Keratinocyte (primary cell): ENCODE results near the gene TNNT3. TPM values are rescaled to one million over a fixed set of nuclear protein-coding genes. Genes with fewer than 3 reads are reported as not detected.

ENCODE experiments used
- DNase-seq: peaks from one replicate; pipeline ENCODE4 v3.0.0-alpha.2; 2011; ENCODE audit warnings: low read depth, missing footprints, low spot score
- FAIRE-seq: peaks from 2 replicates; lab custom pipeline; 2011; peaks lifted over from hg19 to GRCh38; lab: Jason Lieb, UNC
- H2AFZ ChIP-seq: 2 replicates; pipeline ENCODE4 v1.6.0; 2012; ENCODE audit warnings: low read length, control low read depth, inconsistent platforms; ENCODE audit not compliant: control insufficient read depth
- H3K27ac ChIP-seq: 2 replicates; pipeline ENCODE4 v1.5.1; 2011; ENCODE audit warnings: low read length; ENCODE audit not compliant: control insufficient read depth, insufficient read depth
- H3K27me3 ChIP-seq: 3 replicates; pipeline ENCODE4 v1.6.0; 2011; ENCODE audit warnings: low read length; ENCODE audit not compliant: control insufficient read depth, insufficient read depth; ENCODE audit errors: extremely low read depth
- H3K36me3 ChIP-seq, 2 experiments: 2 replicates in 1 of 2; 3 replicates in 1 of 2; pipeline ENCODE4 v1.5.1; 2011; ENCODE audit warnings: low read length in 2 of 2, mild to moderate bottlenecking in 1 of 2; ENCODE audit not compliant: control insufficient read depth in 2 of 2, insufficient read depth in 2 of 2; ENCODE audit errors: extremely low read depth in 1 of 2
- H3K4me1 ChIP-seq: 3 replicates; pipeline ENCODE4 v1.5.1; 2011; ENCODE audit warnings: low read length; ENCODE audit not compliant: control insufficient read depth, insufficient read depth; ENCODE audit errors: extremely low read depth
- H3K4me2 ChIP-seq: 3 replicates; pipeline ENCODE4 v1.6.0; 2011; ENCODE audit warnings: low read depth, low read length; ENCODE audit not compliant: control insufficient read depth, insufficient read depth; ENCODE audit errors: extremely low read depth
- H3K4me3 ChIP-seq, 3 experiments: fragments of 200-600 bp in 1 of 3; sonication (generic) in 1 of 3; 2 replicates in 2 of 3; 3 replicates in 1 of 3; pipeline ENCODE4 v1.5.1; 2011 to 2016; ENCODE audit warnings: low read length in 3 of 3, mild to moderate bottlenecking in 3 of 3, control low read depth in 2 of 3, inconsistent platforms in 1 of 3, low read depth in 1 of 3, mixed read lengths in 1 of 3, mixed run types in 1 of 3, moderate library complexity in 1 of 3; ENCODE audit not compliant: control insufficient read depth in 2 of 3, insufficient read depth in 2 of 3; ENCODE audit errors: extremely low read depth in 1 of 3
- H3K79me2 ChIP-seq: 2 replicates; pipeline ENCODE4 v1.6.0; 2012; ENCODE audit warnings: low read length; ENCODE audit not compliant: control insufficient read depth, insufficient read depth
- H3K9ac ChIP-seq: 3 replicates; pipeline ENCODE4 v1.6.0; 2011; ENCODE audit warnings: low read length; ENCODE audit not compliant: control insufficient read depth, insufficient read depth; ENCODE audit errors: extremely low read depth
- H3K9me1 ChIP-seq: 3 replicates; pipeline ENCODE4 v1.6.0; 2011; ENCODE audit warnings: low read length; ENCODE audit not compliant: control insufficient read depth, insufficient read depth; ENCODE audit errors: extremely low read depth
- H3K9me3 ChIP-seq: 2 replicates; pipeline ENCODE4 v1.5.1; 2012; ENCODE audit warnings: low read depth, low read length; ENCODE audit not compliant: control insufficient read depth
- H4K20me1 ChIP-seq: 3 replicates; pipeline ENCODE4 v1.6.0; 2011; ENCODE audit warnings: low read length; ENCODE audit not compliant: control insufficient read depth, insufficient read depth; ENCODE audit errors: extremely low read depth
- CTCF ChIP-seq, 3 experiments: IDR thresholded peaks in 1 of 3; conservative IDR thresholded peaks in 1 of 3; optimal IDR thresholded peaks in 1 of 3; 2 replicates in 2 of 3; 3 replicates in 1 of 3; pipeline versions ENCODE3 to v1.5.1; 2011; ENCODE audit warnings: low read length in 3 of 3, mild to moderate bottlenecking in 3 of 3, moderate library complexity in 2 of 3, control low read depth in 1 of 3, inconsistent platforms in 1 of 3; ENCODE audit not compliant: insufficient read depth in 2 of 3; ENCODE audit errors: extremely low read depth in 1 of 3
- EZH2 ChIP-seq: IDR thresholded peaks from one replicate; pipeline ENCODE4 v1.6.1; 2012; ENCODE audit warnings: inconsistent platforms, mild to moderate bottlenecking, low read length, moderate library complexity
- dilution Hi-C: fragments of 300-500 bp; cut with MboI; formaldehyde crosslinking; loops from one replicate; pipeline ENCODE4 v1.7.0; 2020; ENCODE audit warnings: low sequenced_read_pairs; ENCODE audit not compliant: extremely low pct_ligation_motif_present
- polyA plus RNA-seq, 5 experiments: library from polyadenylated mRNA; depleted of rRNA in 3 of 5; stranded (reverse) in 3 of 5; stranded (forward) in 1 of 5; unstranded in 1 of 5; fragments of >200 nt; gene quantifications; 1 replicate in 1 of 5; 2 replicates in 3 of 5; 3 replicates in 1 of 5; pipeline versions ENCODE4 v1.2.1 to v1.2.3, GENCODE V29; 2011 to 2012; ENCODE audit warnings: missing spikeins in 2 of 5, low read depth in 1 of 5, low replicate concordance in 1 of 5

TNNT3 gene
- polyA plus RNA-seq, 1 donor (not counting 4 experiments of a cell fraction or from before 2014, with no cell fraction given), result 0.09 TPM

- no peaks in the 10 kb centered on the region for H3K9me1 ChIP-seq
- H3K79me2 ChIP-seq, result no peaks in the 10 kb centered on the region
- H3K9ac ChIP-seq, result no peak overlapping the region
- H3K27me3 ChIP-seq, result no peaks in the 10 kb centered on the region
- H3K36me3 ChIP-seq, result no peaks in the 10 kb centered on the region
- no peak for FAIRE-seq
- DNase-seq, result no peak
- H3K9me3 ChIP-seq, result no peaks in the 10 kb centered on the region
- no peak overlapping the region for H3K27ac ChIP-seq
- TF ChIP-seq CTCF (optimal IDR thresholded peaks at IDR 0.05 in 1 of 3, IDR thresholded peaks at IDR 0.05 in 1 of 3, conservative IDR thresholded peaks at IDR 0.05 in 1 of 3; ENCODE audit: extremely low read depth in 1 of 3, insufficient read depth in 2 of 3, low read length in 3 of 3) (no peak), EZH2 (no peak)
- no peaks in the 10 kb centered on the region for H3K4me1 ChIP-seq
- no peak overlapping the region for H3K4me2 ChIP-seq
- no peak overlapping the region for H3K4me3 ChIP-seq
- H2AFZ ChIP-seq, result no peak overlapping the region
- no peaks in the 10 kb centered on the region for H4K20me1 ChIP-seq
- dilution Hi-C loops, result no loop called here
These were observed 44.8 kb downstream of the TNNT3 start for GRCh38 chr11:1964348-1964747.

- Histone ChIP-seq H2AFZ (no peak overlapping the region), H3K4me1 (no peaks in the 10 kb centered on the region), H3K4me2 (no peak overlapping the region), H3K4me3 (no peak overlapping the region), H3K9me3 (no peaks in the 10 kb centered on the region), H3K9me1 (no peaks in the 10 kb centered on the region), H3K9ac (no peak overlapping the region), H3K27ac (no peak overlapping the region), H3K36me3 (no peaks in the 10 kb centered on the region), H4K20me1 (no peaks in the 10 kb centered on the region), H3K27me3 (no peaks in the 10 kb centered on the region), H3K79me2 (no peaks in the 10 kb centered on the region)
- FAIRE-seq (no peak), DNase-seq (no peak)
- TF ChIP-seq EZH2 (no peak), CTCF (optimal IDR thresholded peaks at IDR 0.05 in 1 of 3, IDR thresholded peaks at IDR 0.05 in 1 of 3, conservative IDR thresholded peaks at IDR 0.05 in 1 of 3; ENCODE audit: extremely low read depth in 1 of 3, insufficient read depth in 2 of 3, low read length in 3 of 3) (no peak)
- dilution Hi-C loops, result no loop called here
These were observed 45.5 kb downstream of the TNNT3 start for GRCh38 chr11:1964955-1965354.
